ENCODE measurements around the gene CAMK1G.

Gene CAMK1G

DNA sequence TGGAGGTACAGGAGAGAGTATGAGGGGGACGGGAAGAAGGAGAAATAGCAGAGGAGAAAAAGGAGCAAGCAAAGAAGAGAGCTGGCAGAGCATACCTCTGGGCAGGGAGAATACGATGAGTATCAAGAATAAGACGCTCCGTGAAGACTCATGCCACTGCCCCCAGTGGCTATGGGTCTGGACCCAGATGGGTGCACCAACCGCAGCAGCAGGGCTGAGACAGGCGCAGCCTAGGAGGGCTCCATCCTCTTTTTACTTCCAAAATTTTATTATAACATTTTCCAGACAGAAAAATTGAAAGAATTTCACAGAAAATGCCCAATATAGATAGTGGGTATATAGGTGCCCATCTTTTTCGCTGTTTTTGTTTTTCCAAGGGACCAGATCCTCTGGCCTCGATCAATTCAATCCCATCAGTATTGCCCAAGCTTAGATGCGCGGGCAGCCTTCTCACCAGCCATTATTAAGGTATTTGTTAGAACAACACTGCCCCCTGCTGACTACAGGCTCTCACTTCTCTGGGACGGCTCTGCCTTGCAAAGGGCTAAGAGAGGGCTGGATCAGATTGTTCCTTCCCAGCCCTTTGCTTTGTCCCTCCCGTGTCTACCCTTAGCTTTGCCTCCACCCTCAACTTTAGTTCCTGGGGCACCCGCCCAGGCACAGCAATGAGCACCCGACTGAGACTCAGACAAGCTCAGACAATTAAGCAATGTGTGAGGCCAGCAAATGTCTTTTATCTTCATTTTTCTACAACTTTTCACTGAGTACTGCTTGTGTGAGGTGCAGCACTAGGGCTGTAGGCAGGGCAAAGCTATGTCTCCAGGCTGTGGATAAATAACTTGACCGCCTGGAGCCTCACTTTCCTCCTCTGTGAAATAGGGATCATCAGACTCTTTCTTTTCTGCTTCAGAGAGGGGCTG lies 17.5 kb upstream of the CAMK1G start:
- DNase-seq (ENCODE audit: low read depth in 2 of 2) = peak; percentile 68 to 76

GRCh38 chr1:209567698-209568175 lies 15.8 kb upstream of the CAMK1G start:
- no peak for DNase-seq (ENCODE audit: low read depth in 2 of 2)

- DNase-seq (ENCODE audit: low read depth in 2 of 2) = peak; percentile 65 to 75
Measured at GRCh38 chr1:209569455-209570207, 13.9 kb upstream of the CAMK1G start.

- DNase-seq (ENCODE audit: low read depth in 2 of 2) = no peak
Measured at GRCh38 chr1:209570743-209571142, 12.8 kb upstream of the CAMK1G start.

- peak; percentile 58 to 61 for DNase-seq (ENCODE audit: low read depth in 2 of 2)
Measured at GRCh38 chr1:209576392-209577197, 6.9 kb upstream of the CAMK1G start.

DNA sequence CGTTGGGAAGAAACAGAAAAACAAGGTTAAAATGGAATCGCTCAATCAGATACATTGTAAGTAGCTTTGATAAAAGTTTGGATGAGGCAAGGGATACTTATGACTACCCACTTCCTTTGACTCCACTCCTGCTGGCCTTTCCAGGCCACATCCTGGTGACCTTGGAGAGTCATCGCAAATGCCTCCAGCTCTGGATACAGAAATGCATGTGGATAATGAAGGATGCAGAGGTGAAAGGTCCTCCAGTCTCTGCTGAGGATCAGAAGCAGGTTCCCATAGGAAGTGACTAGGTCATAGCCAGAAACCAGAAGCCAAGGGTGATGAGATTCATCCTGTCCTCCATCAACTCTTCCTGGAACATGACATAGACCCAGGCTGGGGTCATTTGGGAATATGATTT lies 6.2 kb upstream of the CAMK1G start:
- DNase-seq (ENCODE audit: low read depth in 2 of 2) = no peak

DNA sequence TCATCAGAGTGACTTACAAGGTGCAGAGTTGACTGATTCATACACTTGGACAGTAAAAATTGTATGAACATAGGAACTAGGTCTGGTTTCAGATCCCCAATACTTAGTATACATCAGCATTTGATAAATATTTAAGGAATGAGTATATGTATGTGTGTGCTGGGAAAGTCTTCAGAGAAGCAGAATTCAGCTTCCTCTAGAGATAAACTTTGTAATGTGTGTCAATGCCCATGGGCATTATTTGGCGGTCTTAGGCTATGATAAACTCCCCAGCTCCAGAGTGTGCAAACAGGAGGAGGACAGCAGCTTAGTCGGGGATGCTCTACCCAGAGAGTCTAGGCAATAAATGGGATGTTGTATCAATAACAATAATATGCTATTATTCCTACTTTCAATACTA lies 2.9 kb upstream of the CAMK1G start:
- no peak for DNase-seq (ENCODE audit: low read depth in 2 of 2)

DNA sequence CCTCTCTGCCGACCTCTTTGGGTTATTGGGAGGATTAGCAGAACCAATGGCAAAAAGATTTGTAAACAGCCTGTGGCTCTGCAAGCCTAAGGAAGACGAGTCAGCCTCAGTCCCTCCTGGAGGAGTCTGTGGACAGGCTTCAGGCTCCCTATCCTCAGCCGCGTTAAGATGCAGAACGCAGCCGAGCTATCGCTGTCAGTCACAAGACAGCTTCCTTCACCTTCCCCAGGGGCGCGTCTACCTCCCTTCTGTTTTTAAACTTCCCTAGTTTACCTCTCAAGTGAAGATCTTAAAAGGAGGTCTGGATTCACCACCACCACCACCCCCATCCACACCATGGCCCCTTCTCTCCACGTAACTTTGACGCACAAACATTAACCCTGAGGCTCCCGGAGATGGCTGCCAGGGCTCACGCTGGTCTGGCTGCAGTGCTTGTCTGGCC lies 738 bp downstream of the CAMK1G start:
- no peak for DNase-seq (ENCODE audit: low read depth in 2 of 2)

DNA sequence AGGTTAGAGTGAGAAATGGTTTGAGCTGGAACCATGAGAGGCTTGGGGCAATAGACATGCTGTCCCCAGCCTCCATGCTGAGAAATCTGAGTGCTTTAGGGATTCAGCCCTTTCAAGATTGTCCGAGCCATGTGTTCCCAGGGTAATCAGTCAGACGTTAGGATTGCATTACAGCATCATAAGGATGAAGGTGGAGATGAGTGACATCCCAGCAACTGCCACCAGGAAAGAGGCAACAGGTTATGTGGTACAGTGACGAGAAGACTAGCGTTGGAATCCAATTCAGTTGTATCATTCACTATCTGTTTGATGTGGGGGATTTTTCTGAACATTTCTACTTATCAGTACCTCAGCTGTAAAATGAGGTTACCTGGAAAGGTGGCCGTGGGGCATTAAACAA lies 1.7 kb downstream of the CAMK1G start:
- DNase-seq (ENCODE audit: low read depth in 2 of 2) = no peak

- DNase-seq (ENCODE audit: low read depth in 2 of 2) = no peak
Measured at GRCh38 chr1:209585672-209586071, 2.2 kb downstream of the CAMK1G start.

DNA sequence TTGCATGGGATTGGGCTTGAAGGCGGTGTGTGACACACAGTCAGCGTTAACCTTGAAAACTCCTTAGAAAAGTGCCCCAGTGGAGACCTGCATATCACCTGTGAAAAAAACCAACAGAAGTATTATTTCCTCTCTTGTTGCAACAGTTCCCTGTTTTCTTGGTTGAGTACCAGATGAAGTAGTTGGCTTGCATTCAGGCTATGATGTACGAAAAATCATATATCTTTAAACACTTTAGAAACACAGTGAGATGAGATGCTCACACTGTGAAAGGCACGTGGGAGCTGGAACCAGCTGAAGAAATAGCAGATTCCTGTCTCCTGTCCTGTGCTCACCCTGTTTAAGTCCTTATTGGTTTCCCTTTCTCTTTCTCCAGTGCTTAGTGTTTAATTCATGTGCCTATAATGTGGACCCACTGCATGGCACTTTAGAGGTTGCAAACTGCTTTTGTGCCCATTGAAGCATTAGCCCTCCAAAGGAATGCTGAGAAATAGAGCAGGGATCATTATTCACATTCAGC lies 2.8 kb downstream of the CAMK1G start:
- DNase-seq (ENCODE audit: low read depth in 2 of 2) = no peak

DNA sequence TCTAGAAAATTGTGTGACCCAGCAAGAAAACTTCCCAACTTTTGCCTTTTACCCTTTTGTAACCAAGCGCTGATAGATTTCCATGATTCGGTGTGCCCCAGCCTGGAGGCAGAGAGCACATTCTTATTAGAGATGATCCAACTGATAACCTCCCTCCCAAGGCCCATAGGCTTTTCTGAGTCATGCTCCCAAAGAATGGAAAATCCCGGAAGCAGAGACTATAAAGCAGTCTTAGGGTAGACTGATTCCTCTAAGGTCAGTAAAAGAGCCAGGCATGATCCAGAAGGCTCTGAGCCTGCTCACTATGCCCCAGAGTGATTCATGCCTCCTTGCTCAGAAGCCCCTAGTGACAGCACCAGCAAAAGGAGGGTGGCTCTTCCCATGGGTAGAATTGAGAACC lies 4.3 kb downstream of the CAMK1G start:
- no peak for DNase-seq (ENCODE audit: low read depth in 2 of 2)

DNA sequence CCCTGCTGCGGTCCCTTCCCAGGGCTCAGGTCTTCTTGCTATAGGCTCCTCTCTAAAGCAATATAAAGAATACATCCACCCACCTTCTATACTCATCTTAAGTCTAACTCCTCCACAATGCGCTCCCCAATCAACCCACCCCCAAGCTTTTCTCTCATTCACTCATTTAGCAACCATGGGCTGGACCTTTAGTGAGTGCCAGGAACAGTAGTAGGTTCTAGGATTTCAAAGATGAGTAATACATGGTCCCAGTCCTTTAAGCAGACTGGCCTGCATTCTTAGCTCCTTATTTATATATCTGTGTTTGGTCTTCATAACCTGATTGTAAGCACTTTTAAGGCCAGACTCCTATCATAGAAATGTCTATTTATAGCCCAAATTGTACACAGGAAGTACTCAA lies 5.9 kb downstream of the CAMK1G start:
- DNase-seq (ENCODE audit: low read depth in 2 of 2) = no peak

GRCh38 chr1:209589863-209590262 lies 6.3 kb downstream of the CAMK1G start:
- DNase-seq (ENCODE audit: low read depth in 2 of 2) = no peak

GRCh38 chr1:209590405-209590804 lies 6.9 kb downstream of the CAMK1G start:
- no peak for DNase-seq (ENCODE audit: low read depth in 2 of 2)

GRCh38 chr1:209593747-209594146 lies 10.2 kb downstream of the CAMK1G start:
- DNase-seq (ENCODE audit: low read depth in 2 of 2) = no peak

- no peak for DNase-seq (ENCODE audit: low read depth in 2 of 2)
Measured at GRCh38 chr1:209594440-209594839, 10.9 kb downstream of the CAMK1G start.

GRCh38 chr1:209595028-209595427 lies 11.5 kb downstream of the CAMK1G start:
- no peak for DNase-seq (ENCODE audit: low read depth in 2 of 2)

DNA sequence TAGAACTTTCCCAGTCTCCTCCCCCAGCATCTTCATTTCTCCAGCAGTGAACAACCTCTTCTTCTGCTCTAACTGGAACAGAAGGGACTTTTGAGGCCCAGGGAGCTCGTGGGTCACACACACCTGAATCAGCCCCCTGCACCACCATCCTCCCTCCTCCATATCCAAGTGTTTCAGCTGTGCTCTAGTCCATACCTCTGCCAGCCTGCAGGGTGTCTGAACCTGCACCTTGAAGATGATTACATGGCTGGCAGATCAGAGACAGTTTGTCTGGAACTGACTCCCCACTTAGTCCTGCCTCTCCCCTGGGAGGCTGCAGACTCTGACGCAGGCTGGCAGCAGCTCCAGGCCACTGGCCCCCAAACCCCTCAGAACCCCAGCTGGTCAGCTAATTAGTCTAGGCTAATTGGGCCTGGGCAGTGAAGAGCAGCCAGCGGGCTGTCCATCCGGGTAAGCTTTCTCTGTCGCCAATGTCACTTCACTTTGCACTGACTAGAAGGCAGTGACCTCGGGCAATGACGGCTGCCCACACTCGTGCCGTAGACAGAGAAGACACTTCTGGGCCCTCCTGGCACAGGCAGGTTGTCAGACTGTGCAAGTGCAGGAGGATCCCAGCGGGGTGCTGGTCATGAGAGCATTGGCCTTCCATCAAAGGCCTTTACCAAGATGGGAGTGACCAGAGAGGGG lies 12.2 kb downstream of the CAMK1G start:
- no peak for DNase-seq (ENCODE audit: low read depth in 2 of 2)

- no peak for DNase-seq (ENCODE audit: low read depth in 2 of 2)
Measured at GRCh38 chr1:209597499-209597898, 14.0 kb downstream of the CAMK1G start.

GRCh38 chr1:209598227-209598626 lies 14.7 kb downstream of the CAMK1G start:
- DNase-seq (ENCODE audit: low read depth in 2 of 2) = no peak

Measured in activated CD4-positive, alpha-beta T cell treated with anti-CD3 and anti-CD28 coated beads for 24 hours (primary cell).